Stimulated activated CD4-positive, alpha-beta T cell treated with anti-CD3 and anti-CD28 coated beads, Interleukin-4, amount 100 ng/mL, for 24 hours (primary cell): Measurements from ENCODE around the gene SIGLEC6.
A peak's percentile ranks its signal among the peaks of the same experiment; 100 is the strongest.

Experiments used
- DNase-seq: peaks from one replicate; pipeline ENCODE4 v3.0.0-alpha.2; 2020

SIGLEC6 gene

DNA sequence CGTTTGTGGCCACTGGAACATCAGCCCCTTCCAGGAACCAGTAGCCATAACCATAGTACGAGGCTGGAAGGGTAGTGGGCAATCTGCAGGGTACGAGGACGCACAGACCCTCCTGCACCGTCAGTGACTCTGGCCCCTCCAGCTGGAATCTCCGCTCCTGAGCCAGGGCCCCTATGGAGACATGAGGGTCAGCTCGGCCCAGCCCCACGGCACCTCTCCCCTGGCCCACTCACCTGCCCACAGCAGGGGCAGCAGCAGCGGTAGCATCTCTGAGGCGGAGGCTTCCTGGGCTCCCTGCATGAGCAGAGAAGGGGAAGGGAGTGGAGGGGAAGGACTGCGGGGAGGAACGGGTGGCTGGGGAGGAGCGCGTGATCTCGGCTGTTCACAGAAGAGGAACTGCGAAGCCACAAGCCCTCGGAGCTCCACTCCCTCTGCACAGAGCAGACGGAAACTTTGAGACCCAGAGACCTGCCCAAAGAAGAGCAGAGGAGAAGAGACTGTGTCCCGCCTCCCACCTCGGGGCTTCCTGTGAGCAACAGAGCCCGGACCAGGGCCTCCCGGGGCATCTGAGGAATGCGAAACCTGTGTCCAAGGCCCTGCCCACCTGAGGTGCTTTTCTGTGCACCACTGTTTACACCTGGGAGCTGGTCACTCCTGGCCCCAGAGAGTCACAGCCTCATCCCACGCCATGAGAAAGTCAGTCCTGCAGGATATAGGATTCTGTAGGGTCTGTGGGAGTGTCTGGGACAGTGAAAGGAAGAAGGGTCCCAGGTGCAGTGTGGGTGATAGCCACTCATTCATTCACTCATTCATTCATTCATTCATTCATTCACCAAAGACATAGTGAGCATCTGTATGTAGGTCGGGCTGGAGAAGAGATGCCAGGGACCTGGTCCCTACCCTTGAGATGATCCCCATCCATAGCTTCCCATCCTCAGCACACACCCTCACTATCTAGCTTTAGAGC lies at the start of gene SIGLEC6:
SIGLEC6 (minus strand) TSS at position 322 of the 967 bp plus-strand sequence; CDS start at position 300, 22 bp downstream.
- DNase-seq: no peak

DNA sequence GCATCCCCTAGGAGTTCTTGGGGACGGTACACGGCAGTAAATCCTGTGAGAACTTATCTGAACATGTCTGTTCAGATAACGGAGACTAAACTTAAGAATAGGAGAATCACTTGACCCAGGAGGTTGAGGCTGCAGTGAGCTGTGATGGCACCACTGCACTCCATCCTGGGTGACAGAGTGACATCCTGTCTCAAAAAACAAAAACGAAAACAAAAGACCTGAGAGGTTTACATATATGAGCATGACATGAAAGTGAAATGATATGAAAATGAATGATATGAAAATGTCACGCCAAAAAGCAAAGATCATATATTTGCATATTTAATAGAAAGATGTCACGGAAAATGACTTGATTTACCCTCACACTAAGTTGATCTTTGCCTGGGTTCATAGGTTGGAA lies 45.4 kb upstream of the SIGLEC6 start:
- DNase-seq: no peak

DNA sequence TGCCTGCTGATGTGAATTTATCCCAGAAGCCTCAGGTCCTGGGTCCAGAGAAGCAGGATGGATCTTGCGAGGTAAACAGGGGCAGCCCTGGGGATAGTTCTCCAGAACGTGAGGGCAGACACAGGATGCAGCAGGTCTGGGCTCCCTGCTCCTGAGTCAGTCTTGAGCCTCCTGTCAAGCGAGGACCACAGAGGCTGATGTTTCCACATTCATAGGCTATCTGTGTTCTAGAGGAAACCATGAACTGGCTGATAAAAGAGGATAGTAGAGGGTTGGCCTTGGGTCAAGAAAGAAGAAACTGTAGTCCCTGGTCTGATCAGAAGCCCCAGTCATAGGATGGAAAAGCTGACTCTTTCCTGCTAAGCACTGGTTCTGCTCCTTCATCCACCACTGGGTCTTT lies 41.9 kb upstream of the SIGLEC6 start:
- DNase-seq: no peak

DNA sequence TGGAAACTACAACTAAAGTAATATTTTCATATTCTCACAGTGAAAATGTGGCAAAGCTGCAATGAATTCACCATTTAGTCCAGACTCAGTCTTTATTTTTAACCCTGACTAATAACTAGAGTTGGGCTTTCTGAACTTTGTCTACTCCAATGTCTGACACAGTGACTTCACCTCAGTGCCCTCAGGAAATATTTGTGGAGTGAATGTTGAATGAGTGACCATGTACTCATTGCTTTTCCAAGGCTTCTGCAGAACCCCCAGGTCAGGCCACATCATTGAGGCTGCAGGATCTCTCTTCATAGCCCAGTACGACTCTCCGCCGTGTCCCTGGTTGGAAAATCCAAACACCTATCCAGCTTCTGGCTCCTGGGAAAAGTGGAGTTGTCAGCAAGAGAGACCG lies 41.4 kb upstream of the SIGLEC6 start:
- DNase-seq: no peak

DNA sequence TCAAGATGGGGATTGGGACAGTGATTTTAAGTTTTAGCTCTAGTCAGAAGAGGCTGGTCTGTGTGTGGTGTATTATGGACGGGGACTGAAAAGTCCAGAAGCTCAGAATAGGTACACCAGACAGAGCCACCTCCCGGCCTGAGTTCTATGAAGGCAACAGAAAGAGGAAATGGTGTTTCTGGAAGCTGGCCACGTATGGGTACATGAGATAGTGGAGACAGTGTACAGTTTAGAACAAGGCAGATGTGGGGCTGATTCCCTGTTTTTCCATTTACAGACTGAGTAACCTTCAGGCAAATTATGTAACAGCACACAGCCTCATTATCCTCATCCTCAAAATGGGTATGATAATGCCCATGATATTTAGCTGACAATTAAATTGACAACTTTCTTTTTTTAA lies 40.9 kb upstream of the SIGLEC6 start:
- no peak for DNase-seq

DNA sequence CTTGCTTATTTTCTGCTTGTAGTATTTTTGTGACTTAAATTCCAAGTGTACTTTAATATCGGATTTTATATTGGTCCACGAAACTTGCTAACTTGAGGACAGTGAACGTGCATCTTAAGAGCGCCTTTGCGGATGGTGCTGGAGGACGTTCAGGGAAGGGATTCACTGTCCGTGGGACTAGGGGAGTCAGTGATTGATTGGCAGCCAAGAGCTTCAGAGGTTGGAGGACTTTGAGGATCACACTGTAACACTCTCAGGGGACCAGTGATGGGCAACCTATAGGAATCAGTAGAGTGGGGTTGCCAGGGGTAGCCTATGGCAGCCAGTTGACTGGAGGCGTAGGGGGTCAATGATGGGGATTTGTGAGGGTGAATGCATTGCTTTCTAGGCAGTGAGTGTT lies 40.1 kb upstream of the SIGLEC6 start:
- no peak for DNase-seq

DNA sequence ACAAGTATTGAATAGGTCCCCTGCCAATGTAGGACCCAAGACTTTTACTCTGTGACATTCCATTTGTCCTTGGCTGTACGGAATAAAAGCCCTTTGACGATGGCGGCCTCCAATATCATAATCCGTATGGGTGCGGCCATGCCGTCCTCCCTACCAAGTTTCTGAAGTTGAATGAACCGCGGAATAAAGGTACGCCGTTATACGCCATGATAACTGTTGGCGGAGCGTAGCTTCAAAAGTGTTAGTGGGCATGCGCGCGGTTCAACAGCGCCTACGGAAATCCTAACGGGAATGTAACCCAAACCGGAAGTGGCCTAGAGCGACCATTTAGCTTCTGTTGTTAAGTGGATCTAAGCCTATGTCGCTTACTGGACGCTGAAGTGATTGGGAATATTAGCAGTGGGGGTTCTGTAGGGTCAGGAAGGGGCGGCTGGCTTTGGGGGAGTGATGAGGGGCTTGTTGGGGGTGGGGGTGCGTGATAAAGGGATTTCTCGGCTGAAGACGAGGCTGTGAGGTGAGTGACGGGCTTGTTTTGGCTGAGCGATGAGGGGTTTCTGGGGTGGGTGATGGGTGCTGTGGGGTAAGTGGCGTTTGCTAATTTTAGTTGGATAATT lies 39.6 kb upstream of the SIGLEC6 start, which contains the start of gene ZNF175:
ZNF175 (plus strand) TSS at position 322 of the 614 bp plus-strand sequence. CDS start 2,047 bp downstream, outside the sequence.
- peak; percentile 92 for DNase-seq

DNA sequence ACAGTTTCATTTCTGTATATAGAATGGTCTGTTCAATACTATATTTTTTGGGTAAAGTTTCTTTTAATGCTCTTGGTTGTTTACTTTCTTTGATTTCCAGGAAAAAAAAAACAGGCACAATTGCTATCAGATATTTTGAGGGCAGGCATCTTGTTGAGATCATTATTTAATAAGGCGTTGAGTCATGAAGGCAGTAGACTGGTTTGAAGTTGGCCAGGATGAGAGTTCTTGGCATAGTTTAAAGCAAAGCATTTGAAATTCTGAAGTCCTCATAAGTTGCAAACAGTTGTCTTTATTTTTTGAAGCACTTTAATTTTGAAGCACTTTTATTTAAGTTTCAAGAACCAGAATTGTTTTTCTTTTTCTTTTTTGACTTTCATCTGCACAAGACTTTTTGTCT lies 37.0 kb upstream of the SIGLEC6 start:
- no peak for DNase-seq

DNA sequence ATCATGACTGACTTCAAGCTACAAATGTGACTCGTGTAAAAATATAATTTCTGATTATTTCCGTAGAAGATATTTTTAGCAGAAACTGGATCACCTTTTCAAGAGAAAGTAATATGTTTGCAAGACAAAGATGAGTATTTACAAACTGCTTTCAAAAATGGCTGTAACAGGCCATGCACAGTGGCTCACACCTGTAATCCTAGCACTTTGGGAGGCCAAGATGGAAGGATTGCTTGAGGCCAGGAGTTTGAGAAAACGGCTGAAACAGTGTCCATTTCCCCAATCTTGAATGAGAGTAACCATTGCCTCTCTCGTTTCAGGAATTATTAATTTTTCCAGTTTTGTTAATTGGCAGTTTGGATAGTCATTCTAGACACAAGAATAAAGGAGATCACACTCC lies 36.1 kb upstream of the SIGLEC6 start:
- DNase-seq: no peak

DNA sequence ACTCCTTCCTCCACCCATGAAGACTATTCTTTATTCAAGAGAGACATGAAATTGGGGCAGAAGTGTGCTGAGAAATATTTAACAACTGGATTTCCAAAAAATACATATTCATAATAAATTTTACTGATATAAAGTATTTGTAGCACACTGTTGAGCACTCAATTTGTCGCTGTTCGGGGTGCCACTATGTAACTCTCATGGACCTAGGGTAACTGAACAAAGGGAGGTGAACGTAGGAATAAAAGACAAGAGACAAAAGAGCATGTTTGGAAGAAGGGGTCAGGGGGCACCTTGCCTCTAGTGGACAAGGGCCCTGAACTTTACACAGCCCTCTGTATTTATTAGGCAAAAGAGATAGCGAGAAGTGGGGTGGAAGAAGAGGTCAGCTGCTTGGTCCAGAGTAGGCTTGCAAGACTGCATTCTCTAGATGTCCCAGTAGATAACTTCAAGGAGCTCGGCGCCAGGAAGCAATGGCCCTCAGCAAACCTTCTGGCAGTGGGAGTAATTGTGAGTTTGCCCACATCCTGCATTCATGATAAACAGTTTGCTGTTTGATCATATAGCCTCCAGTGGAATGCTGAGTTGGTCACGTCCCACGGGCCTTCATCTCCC lies 35.1 kb upstream of the SIGLEC6 start:
- no peak for DNase-seq

DNA sequence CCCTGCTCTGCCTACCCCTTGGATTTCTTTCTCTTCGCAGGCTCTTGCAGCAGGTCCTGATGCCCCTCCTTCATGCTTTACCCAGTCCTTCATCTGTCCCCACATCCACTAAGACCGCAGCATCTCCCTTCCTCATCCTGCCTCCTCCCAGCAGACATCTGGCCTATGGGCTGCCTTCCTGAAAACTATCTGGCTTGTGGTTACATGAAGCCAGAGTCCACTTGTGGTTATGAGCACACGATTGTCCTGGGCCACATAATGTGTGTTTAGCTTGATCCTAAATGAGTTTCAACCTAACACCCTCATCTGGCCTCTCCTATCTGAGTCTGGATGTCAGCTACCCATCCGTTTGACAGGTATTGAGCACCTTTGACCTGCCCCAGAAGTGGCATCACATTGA lies 34.1 kb upstream of the SIGLEC6 start:
- no peak for DNase-seq

DNA sequence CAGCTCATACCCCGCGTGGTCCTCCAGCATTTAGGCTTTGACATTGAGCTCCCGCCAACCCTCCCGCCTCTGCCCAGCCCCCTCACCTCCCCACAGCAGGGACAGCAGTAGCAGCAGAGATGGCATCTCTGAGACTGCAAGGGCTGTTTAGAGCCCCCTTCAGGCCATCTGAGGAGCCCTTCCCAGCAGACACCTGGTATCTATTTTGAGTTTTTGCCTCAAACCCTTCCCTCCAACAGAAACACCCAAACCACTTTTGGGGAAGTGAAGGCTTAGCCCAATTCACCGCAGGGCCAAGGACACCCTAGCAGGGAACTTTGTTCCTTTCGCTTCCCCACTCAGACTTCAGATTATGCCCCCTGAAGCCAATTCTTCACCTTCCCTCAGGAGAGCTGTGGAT lies 33.3 kb upstream of the SIGLEC6 start:
- no peak for DNase-seq

DNA sequence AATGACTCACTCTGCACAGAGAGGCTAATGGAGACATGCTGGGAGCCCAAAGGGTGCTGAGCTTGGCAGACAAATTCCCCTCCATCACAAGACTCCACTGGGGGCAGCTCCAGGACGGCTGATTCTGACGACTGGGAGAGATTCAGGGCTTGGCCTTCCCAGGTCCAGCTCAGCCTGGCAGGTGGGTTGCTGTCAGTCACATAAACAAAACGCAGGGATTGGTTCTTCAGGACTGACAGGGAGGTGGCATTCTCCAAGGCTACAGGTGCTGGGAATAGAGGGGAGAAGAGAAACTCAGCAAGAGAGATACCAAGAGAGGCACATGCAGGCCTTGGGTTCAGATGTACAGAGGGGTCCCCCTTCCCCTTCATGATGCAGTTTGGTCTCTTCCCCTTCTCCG lies 28.9 kb upstream of the SIGLEC6 start:
- DNase-seq: no peak

DNA sequence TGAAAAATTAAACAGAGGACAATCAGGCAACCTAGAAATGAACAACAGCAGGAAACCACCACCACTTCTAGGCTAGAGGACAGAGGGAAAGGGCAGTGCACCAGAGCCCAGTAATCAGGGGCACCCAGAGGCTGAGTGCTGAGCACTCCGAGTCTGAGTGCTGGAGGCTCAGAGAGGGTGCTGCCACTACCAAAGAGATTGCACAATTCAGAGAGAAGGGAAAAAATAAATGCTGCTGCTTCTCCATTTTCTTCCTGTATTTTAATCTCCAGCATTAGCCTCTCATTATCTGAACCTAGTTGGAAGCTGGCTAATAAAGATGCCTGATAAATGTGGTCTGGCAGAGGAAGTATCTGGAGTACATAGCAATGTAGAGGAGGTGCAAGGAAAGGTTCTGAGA lies 27.8 kb upstream of the SIGLEC6 start:
- no peak for DNase-seq

DNA sequence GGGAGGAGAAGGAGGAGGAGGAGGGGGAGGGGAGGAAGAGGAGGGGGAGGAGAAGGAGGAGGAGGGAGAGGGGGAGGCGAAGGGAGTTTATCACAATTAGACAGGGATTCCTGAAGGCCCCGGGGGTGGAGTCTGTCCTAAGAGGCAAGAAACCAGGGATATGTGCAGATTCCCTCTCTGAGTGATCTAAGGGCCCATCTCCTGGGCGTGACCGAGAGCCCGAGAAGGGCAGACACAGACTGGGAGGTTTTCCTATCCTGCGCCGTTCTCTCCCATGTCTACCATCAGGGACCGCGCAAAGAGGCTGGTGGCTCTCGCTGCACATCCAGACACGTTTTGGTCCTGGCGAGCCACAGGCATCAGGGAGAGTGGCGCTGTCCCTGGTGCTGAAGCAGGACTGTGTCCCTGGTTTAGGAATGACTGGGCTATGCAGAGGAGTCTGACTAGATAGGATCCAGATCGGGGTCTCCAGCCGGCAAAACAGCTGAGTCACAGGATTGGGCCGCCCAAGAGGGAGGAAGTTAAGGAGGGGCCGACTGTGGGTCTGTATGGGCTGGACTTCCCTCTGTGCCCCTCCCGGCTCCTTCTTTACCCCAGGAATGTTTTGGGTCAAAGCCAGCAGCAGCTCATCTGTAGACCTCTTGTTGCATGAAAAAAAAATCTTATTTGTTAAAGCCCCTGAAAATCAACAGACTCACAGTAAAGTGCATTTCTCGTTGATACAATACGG lies 21.7 kb upstream of the SIGLEC6 start:
- peak; percentile 53 for DNase-seq

DNA sequence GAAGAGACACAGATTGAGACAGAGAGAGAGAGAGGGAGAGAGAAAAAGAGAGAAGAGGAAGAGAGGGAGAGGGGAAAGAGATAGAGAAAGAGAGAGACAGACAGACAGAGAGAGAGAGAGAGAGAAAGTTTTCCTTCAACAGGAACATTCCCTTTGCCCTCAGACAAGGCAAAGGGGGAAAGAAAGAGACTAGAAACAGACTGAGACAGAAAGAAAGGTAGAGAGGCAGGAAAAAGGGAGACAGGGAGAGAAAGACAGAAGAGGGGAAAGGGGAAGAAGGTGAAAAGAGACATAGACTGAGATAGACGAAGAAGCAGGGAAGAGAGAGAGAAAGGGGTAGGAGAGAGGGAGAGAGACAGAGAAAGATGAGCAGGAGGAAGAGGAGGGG lies 21.1 kb upstream of the SIGLEC6 start:
- DNase-seq: no peak

DNA sequence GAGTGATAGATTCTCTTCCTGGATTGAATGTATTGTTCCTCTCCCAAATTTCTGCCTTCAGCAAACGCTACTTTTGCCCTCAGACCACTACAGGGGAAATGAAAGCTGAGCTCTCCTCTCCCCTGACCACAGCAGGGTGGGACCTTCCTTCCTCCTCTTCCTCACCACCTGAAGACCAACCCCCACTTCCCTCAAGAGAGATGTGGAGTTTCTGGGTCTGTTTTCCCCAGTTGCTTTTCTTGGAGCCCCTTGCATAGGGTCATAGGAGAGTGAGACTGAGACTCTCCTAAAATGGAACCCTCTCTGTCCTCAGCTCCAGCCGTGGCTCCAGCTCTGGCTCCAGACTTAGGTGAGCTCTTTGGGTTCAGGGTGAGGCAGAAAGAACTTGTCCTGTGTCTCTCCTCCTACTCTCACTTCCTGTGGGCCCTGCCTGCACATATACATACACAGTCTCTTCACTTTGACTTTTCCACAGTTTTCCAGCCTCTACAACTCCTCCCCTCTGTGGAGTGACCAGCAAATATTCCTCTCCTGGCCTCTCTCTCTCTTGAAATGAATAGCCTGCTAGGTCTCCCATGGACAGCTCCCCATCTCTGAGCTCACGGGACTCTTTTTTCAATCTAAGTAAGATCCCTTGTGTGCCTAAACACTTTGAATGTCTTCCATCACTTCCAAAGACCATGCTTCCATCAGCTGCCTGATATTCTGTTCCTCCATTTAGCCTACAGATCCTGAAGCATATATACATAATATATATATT lies 20.4 kb upstream of the SIGLEC6 start:
- no peak for DNase-seq

DNA sequence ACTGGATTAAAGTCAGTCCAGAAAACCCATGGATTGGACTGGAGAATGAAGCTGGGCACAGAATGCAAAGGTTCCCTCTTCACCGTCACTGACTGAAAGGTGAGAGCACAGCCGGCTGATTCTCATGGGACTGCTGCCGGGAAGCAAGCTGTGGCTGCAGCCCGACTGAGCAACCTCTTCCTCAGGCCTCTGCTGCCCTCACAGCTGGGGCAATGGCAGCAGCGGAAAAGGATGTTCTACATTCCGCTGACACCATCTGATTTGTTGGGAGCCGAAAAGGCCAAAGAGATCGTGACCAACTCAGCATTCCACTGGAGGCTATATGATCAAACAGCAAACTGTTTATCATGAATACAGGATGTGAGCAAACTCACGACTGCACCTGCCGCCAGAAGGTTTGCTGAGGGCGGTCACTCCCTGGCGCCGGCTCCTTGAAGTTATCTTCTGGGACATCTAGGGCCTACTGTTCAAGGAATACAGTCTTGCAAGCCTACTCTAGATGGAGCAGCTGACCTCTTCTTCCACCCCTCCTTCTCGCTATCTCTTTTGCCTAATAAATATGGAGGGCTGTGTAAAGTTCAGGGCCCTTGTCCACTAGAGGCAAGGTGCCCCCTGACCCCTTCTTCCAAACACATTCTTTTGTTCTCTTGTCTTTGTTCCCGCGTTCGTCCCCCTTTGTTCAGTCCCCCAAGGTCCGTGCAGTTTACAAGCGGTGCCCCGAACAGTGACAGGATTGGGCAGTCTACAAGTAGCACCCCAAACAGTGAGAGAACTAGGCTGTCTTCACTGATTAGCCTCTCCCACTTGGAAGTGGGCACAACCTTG lies 19.6 kb upstream of the SIGLEC6 start:
- no peak for DNase-seq

DNA sequence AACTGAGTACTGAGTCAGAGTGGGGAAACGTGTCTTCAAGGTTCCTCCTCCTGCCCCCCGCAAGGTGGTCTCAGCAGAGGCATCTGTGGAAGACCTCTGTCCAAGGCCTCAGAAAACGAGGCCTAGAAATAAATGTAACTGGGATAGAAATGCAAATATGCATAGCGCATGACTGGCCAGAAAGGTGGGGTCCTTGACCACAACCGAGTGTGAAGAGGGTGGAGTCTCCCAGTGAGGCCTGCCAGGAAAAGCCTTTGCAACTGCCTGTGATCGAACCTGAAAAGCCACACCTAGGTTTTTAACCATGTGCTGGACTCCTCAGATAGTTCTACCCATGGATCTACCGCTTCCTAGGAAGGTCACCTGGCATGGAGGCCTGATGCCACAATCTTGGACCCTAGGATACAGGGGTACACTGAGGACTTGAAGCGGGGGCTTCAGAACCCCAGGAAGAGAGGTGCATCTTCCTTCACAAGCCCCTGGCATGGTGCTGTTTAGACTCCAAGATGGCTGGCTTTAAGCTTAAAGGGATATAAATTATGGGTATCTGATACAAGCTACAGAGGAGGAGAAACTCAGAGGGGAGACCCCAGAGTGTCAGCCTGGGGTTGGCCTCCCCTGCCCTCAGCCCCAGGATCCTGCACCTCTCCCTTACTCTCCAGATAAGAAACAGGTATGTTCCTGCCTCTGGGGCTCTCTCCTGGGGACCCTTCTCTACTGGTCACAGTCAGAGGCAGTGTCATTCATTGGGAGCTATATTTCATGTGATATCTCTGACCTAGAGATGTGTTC lies 18.3 kb upstream of the SIGLEC6 start:
- no peak for DNase-seq

DNA sequence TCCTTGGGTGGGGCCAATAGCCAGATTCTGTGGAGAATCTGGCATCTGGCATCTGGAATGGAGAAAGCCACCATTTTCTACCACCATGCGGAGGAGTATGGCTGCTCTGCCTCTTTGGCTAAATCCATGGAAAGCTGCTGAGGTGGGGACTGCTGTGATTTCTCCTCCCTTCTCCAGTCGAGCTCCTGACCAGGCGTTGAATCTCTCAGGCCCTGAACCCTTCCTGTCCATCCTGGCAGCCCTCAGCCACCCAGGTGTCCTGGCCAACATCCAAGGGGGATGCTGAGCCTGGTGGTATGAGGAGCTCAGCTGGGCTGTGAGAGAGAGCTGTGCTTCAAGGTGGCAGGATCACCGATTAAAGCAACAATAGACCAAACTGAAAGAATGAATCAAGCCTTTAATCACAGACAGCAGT lies 17.4 kb upstream of the SIGLEC6 start:
- no peak for DNase-seq
